22Rv1 (cell line): Measurements from ENCODE around the gene GALNT12.

Experiments used
- ZFX ChIP-seq: fragments of 450-650 bp; IDR thresholded peaks from 2 replicates; pipeline ENCODE4 v1.6.1; 2017; ENCODE audit warnings: antibody characterized with exemption, borderline replicate concordance
- TF ChIP-seq, protein P1 (sequence below): fragments of 450-650 bp; IDR thresholded peaks from 2 replicates; pipeline ENCODE4 v1.5.1; 2017; ENCODE audit warnings: mild to moderate bottlenecking

- TF ChIP-seq, protein P1, sequence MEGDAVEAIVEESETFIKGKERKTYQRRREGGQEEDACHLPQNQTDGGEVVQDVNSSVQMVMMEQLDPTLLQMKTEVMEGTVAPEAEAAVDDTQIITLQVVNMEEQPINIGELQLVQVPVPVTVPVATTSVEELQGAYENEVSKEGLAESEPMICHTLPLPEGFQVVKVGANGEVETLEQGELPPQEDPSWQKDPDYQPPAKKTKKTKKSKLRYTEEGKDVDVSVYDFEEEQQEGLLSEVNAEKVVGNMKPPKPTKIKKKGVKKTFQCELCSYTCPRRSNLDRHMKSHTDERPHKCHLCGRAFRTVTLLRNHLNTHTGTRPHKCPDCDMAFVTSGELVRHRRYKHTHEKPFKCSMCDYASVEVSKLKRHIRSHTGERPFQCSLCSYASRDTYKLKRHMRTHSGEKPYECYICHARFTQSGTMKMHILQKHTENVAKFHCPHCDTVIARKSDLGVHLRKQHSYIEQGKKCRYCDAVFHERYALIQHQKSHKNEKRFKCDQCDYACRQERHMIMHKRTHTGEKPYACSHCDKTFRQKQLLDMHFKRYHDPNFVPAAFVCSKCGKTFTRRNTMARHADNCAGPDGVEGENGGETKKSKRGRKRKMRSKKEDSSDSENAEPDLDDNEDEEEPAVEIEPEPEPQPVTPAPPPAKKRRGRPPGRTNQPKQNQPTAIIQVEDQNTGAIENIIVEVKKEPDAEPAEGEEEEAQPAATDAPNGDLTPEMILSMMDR, result no peak
- TF ChIP-seq ZFX, result no peak
These were observed 28.7 kb downstream of the GALNT12 start for GRCh38 chr9:98836206-98836605.
